Measurements from ENCODE around the gene GRAP2.

The GRAP2 gene

DNA sequence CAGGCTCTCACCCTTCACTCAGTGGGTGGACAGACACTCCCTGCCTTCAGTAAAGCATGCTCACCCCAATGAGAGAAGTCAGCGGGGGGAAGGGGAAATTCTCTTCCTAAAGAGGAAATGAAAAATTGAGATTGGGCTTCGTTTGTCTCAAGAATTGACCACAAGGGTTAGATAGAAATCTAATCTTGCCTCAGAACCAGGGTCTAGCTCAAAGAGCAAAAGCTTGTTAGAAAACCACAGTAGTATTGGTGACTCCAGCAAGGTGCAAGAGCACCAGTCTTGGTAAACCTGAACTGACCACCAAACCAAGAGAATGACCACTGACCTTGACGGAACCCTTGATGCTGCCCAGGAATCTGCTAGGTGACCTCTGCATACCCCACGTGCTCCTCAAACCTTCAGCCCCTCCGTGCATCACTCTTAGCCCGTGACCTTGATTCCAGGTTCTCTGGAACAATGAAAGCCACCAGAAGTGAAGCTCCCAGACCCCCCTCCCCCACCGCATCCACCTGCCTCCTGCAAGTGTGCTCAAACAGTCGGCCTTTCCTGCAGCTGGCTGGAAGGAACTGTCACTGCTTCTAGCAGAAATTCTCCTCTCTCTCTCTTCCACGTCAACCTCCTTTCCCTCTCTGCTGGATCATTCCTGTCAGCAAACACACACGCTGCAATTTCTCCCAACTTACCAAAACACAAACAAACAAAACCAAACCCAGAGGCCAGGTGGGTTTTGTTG is 56.2 kb downstream of the GRAP2 start:
- no peak for TF ChIP-seq MYC (IDR thresholded peaks at IDR 0.05; ENCODE audit: low read depth, low read length)
- H3K4me3 ChIP-seq (ENCODE audit: low read depth, low read length) = no peak overlapping the region
- DNase-seq (ENCODE audit: low read depth) = peak; percentile 69

DNA sequence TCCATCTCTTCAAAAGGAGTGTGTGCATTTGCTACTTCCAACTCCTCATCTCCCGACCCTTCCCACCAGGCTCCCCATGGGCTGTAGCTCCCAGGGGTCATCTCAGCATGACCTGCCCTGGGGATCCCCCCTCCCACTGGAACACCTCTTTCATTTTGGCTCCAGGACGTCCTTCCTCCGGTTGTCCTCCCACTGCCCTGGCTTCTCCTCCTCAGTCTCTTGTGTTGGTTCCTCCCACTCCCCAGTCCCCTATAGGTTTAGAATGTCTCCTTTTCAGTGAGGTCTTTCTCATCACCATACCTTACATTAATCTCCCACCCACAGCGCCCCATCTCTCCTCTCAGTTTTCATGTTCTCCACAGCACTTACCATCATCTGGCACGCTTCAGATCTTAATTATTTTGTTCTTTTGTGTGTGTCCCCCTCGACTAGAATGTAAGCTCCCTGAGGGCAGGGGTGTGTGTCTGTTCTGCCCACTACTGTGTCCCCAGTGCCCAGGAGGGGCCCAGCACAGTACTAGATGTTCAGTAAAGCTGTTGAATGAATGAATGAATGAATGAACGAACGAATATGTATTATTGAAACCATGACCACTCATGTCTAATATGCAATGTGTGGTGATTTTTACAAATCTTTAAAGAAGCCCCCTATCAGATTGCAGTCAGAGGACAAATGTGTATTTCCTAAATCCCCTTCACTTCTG is 57.3 kb downstream of the GRAP2 start:
- TF ChIP-seq MYC (IDR thresholded peaks at IDR 0.05; ENCODE audit: low read depth, low read length) (no peak), POLR2A (IDR thresholded peaks at IDR 0.05; ENCODE audit: extremely low read depth, insufficient read length) (no peak)
- TF ChIP-seq, protein P1, sequence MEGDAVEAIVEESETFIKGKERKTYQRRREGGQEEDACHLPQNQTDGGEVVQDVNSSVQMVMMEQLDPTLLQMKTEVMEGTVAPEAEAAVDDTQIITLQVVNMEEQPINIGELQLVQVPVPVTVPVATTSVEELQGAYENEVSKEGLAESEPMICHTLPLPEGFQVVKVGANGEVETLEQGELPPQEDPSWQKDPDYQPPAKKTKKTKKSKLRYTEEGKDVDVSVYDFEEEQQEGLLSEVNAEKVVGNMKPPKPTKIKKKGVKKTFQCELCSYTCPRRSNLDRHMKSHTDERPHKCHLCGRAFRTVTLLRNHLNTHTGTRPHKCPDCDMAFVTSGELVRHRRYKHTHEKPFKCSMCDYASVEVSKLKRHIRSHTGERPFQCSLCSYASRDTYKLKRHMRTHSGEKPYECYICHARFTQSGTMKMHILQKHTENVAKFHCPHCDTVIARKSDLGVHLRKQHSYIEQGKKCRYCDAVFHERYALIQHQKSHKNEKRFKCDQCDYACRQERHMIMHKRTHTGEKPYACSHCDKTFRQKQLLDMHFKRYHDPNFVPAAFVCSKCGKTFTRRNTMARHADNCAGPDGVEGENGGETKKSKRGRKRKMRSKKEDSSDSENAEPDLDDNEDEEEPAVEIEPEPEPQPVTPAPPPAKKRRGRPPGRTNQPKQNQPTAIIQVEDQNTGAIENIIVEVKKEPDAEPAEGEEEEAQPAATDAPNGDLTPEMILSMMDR (IDR thresholded peaks at IDR 0.05; ENCODE audit: low read depth, low read length) = no peak
- TF ChIP-seq, protein P2, sequence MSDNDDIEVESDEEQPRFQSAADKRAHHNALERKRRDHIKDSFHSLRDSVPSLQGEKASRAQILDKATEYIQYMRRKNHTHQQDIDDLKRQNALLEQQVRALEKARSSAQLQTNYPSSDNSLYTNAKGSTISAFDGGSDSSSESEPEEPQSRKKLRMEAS (IDR thresholded peaks at IDR 0.05; ENCODE audit: low read depth, low read length) = no peak
- no peak for DNase-seq (ENCODE audit: low read depth)
- H3K4me3 ChIP-seq (ENCODE audit: low read depth, low read length) = no peak overlapping the region

DNA sequence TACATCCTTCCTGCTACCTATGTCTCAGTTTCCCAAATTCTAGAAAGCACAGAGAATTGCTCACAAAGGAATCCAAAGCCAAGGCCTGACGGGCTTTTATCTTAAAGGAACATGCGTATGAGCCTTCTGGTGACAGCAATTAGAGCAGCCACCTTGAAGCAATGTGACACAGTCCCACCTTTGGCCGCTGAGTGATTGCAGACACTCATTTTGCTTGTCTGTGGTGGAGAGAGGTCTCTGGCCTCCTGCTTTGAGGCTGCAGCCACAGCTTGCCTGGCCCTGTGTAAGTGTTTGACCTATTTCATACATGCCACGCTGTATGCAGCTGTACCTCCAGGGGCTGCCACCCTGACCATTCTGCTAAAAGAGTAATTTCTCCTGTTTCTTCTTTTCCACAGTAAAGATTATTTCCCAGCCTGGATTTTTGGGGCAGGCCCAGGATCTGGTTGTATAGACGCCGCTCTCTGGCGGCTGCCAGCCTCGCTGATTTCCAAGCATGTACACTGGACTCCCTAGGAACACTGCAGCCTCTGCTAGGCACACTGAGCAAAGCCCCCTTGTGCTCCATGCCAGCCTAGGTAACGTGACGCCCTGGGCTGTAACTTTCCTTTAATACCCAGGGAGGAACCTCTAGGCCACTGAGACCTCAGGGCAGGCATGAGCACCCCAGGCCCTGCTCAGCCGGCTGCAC is 58.2 kb downstream of the GRAP2 start:
- DNase-seq (ENCODE audit: low read depth) = no peak
- TF ChIP-seq, protein P2 (IDR thresholded peaks at IDR 0.05; ENCODE audit: low read depth, low read length) = no peak; the same call in 1 of the 2 replicates
- TF ChIP-seq, protein P1 (IDR thresholded peaks at IDR 0.05; ENCODE audit: low read depth, low read length) = no peak
- TF ChIP-seq POLR2A (IDR thresholded peaks at IDR 0.05; ENCODE audit: extremely low read depth, insufficient read length) (no peak), MYC (IDR thresholded peaks at IDR 0.05; ENCODE audit: low read depth, low read length) (no peak)
- H3K4me3 ChIP-seq (ENCODE audit: low read depth, low read length) = no peak overlapping the region

DNA sequence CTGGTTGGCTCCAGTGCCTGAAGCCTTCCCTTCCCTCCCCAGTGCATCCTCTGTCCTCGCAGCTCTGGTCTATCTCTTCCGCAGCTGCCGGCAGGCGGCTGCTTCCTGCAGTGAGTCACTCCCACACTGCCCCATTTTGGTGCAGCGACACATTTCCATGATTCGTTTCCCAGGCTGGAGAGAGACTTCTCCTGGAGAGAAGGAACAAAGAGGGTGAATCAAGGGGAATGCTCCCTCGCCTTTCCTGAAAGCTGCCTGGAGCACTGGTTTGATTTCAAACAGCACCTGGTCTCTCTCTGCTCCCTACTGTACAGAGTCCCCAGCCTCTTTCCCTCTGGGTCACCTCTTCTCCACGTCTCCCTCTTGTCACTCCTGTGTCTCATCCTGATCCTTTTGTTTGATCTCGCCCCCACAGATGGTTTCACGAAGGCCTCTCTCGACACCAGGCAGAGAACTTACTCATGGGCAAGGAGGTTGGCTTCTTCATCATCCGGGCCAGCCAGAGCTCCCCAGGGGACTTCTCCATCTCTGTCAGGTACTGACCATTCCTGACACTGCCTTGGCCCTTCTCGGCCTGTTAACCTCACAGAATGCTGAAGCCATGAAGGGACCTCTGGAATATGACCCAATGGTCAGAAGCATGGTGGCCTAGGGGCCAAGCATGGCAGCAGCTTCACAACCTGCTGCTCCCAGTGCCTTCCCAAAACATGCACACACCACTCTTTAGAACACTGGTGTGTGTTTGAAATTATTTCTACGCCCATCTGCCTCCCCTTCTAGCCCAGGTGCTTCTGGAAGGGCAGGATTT is 59.0 kb downstream of the GRAP2 start, which contains the start of gene TMA7B:
Gene TMA7B, plus strand, starts transcription at position 758 of the 808 bp plus-strand sequence. CDS start 3,978 bp downstream, outside the sequence.
- H3K4me3 ChIP-seq (ENCODE audit: low read depth, low read length) = no peak within 1 kb of the TSS
- peak; percentile 71 for DNase-seq (ENCODE audit: low read depth)
- TF ChIP-seq POLR2A (IDR thresholded peaks at IDR 0.05; ENCODE audit: extremely low read depth, insufficient read length) = no peak
- TF ChIP-seq, protein P2 (IDR thresholded peaks at IDR 0.05; ENCODE audit: low read depth, low read length) = 0 out of 2 replicates have a peak, but pooled peaks have one; percentile 16
- TF ChIP-seq, protein P1 (IDR thresholded peaks at IDR 0.05; ENCODE audit: low read depth, low read length) = peak; percentile 30

DNA sequence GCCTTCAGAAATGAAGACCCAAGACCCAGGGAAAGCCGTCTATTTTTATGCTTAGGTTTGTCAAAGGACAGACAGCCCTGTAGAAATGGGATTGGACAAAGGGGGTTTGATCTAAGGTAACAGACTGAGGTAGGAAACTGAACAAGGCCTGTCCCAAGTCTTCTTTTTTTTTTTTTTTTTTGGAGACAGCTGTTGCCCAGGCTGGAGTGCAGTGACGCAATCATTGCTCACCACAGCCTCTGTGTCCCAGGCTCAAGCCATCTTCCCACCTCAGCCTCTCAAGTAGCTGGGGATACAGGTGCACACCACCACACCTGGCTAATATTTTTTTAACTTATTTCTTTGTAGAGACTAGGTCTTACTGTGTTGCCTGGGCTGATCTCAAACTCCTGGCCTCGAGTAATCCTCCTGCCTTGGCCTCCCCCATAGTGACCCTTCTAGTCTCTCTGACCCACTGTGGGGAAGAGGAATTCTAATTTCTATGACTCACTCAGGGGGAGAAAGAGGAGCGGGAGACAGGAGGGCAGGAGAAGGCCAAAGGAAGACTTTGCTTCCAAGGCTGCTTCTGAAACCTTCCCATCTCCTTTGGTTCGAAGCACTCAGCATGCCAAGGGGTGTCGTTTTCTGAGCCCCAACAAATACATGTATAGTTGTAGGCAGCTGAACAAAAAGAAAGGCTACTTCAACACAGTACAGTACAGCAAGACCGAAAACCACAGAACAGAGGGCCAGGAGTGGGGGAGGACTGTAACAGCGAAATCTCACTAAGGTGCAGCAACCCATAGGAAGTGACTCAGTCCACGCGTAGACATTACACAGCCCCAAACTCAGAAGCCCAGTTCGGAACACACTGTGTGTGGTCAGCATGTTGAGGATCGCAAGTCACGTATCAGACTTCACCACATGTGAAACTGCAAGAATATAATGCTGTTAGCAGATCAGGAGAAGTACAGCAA is 60.2 kb downstream of the GRAP2 start:
- DNase-seq (ENCODE audit: low read depth) = peak; percentile 94
- TF ChIP-seq, protein P2 (IDR thresholded peaks at IDR 0.05; ENCODE audit: low read depth, low read length) = peak; percentile 26; the same call in 1 of the 2 replicates
- no peak for TF ChIP-seq POLR2A (IDR thresholded peaks at IDR 0.05; ENCODE audit: extremely low read depth, insufficient read length)
- TF ChIP-seq, protein P1 (IDR thresholded peaks at IDR 0.05; ENCODE audit: low read depth, low read length) = no peak
- TF ChIP-seq MYC (IDR thresholded peaks at IDR 0.05; ENCODE audit: low read depth, low read length) = peak; percentile 23; the same call in 1 of the 2 replicates
- no peak overlapping the region for H3K4me3 ChIP-seq (ENCODE audit: low read depth, low read length)
